ENCODE measurements around the gene LCE5A. TPM values are rescaled to one million over a fixed set of nuclear protein-coding genes. Genes with fewer than 3 reads are reported as not detected.
"Not testable (repeated sequence)": the region's sequence is repeated elsewhere in the genome, so short reads cannot be mapped to it uniquely, and the experiment has no call there.

The LCE5A gene
- not detected for polyA plus RNA-seq (ENCODE audit: insufficient read length in 10 of 10)
- long read RNA-seq, donor 1, result 0 reads
- long read RNA-seq, donor 2, result 0 reads
- long read RNA-seq, donor 3, result 0 reads
- long read RNA-seq, donor 4, result 0 reads
- long read RNA-seq, donor 5, result 0 reads
- long read RNA-seq, donor 6, result 0 reads
- long read RNA-seq, donor 7, result 0 reads
- long read RNA-seq, donor 8, result 0 reads
- long read RNA-seq, donor 9, result 0 reads

- no peak for DNase-seq
Observed at GRCh38 chr1:152510503-152510902, at the start of gene LCE5A. TSS of gene LCE5A (plus strand) at chr1:152510803. CDS start at chr1:152511535, 732 bp downstream.

- DNase-seq, result peak; percentile 4 to 20 (median 13)
Observed at GRCh38 chr1:152461544-152461943, 49.1 kb upstream of the LCE5A start.

- no peak for DNase-seq
Observed at GRCh38 chr1:152462636-152463035, 48.0 kb upstream of the LCE5A start.

GRCh38 chr1:152466217-152466616 lies 44.4 kb upstream of the LCE5A start:
- DNase-seq, result no peak

GRCh38 chr1:152473887-152474537 lies 36.6 kb upstream of the LCE5A start:
- DNase-seq, result no peak

- no peak for DNase-seq
Observed at GRCh38 chr1:152479792-152480595, 30.6 kb upstream of the LCE5A start.

- DNase-seq, result no peak
Observed at GRCh38 chr1:152481869-152482664, 28.5 kb upstream of the LCE5A start.

- no peak for DNase-seq
Observed at GRCh38 chr1:152486400-152487006, 24.1 kb upstream of the LCE5A start.

- DNase-seq, result no peak
Observed at GRCh38 chr1:152487871-152488270, 22.7 kb upstream of the LCE5A start.

GRCh38 chr1:152491537-152491936 lies 19.1 kb upstream of the LCE5A start:
- not testable (repeated sequence) for DNase-seq

GRCh38 chr1:152495066-152495675 lies 15.4 kb upstream of the LCE5A start:
- DNase-seq, result no peak

GRCh38 chr1:152497273-152497672 lies 13.3 kb upstream of the LCE5A start:
- no peak for DNase-seq

GRCh38 chr1:152501704-152502103 lies 8.9 kb upstream of the LCE5A start:
- no peak for DNase-seq

GRCh38 chr1:152502496-152503180 lies 8.0 kb upstream of the LCE5A start:
- no peak for DNase-seq

GRCh38 chr1:152505083-152505482 lies 5.5 kb upstream of the LCE5A start:
- DNase-seq, result no peak

- no peak for DNase-seq
Observed at GRCh38 chr1:152506899-152507498, 3.6 kb upstream of the LCE5A start.

- DNase-seq, result no peak
Observed at GRCh38 chr1:152511596-152511995, 993 bp downstream of the LCE5A start.

GRCh38 chr1:152513081-152513480 lies 2.5 kb downstream of the LCE5A start:
- DNase-seq, result no peak

- DNase-seq, result peak in 1 of 3 donors; percentile 2
Observed at GRCh38 chr1:152514715-152515433, 4.3 kb downstream of the LCE5A start.
